Tibial artery (tissue), 4 donors: ENCODE data around the gene INS.
"Not testable (repeated sequence)": the region's sequence is repeated elsewhere in the genome, so short reads cannot be mapped to it uniquely, and the experiment has no call there.

Experiments
- DNase-seq, 2 donors: peaks; one replicate each; pipeline ENCODE4 v3.0.0-alpha.2; 2019
- H3K27ac ChIP-seq, 2 donors: fragments of 200-600 bp; sonication (generic) in 1 of 2; 1 replicate in 1 of 2; 2 replicates in 1 of 2; pipeline ENCODE4 v1.5.1; 2018 to 2019; ENCODE audit warnings: mild to moderate bottlenecking in 1 of 2
- H3K27me3 ChIP-seq, 2 donors: fragments of 200-600 bp; sonication (generic) in 1 of 2; one replicate each; pipeline versions ENCODE4 v1.5.1 to v1.6.0; 2016 to 2019
- H3K36me3 ChIP-seq, 3 donors: fragments of 200-600 bp; sonication (generic) in 2 of 3; one replicate each; pipeline ENCODE4 v1.5.1; 2016 to 2019; ENCODE audit warnings: mild to moderate bottlenecking in 2 of 3
- H3K4me1 ChIP-seq, 4 donors: fragments of 200-600 bp; sonication (generic) in 2 of 4; 1 replicate in 3 of 4; 2 replicates in 1 of 4; pipeline ENCODE4 v1.5.1; 2016 to 2019
- H3K4me3 ChIP-seq, 2 donors: fragments of 200-600 bp; sonication (generic) in 1 of 2; 1 replicate in 1 of 2; 2 replicates in 1 of 2; pipeline ENCODE4 v1.5.1; 2018 to 2019; ENCODE audit warnings: mild to moderate bottlenecking in 2 of 2
- H3K9me3 ChIP-seq, 3 donors: fragments of 200-600 bp; sonication (generic) in 1 of 3; one replicate each; pipeline ENCODE4 v1.5.1; 2016 to 2019
- CTCF ChIP-seq, 2 experiments: fragments of 200-600 bp in 1 of 2; fragments of 450-650 bp in 1 of 2; IDR thresholded peaks; one replicate each; pipeline ENCODE4 v1.5.1; 2017 to 2019; ENCODE audit warnings: antibody characterized with exemption in 2 of 2, mild to moderate bottlenecking in 1 of 2, moderate library complexity in 1 of 2
- intact Hi-C: fragments of 100-400 bp; cut with DNase I; formaldehyde crosslinking; loops from one replicate; pipeline ENCODE4 v1.15.0; 2023; ENCODE audit warnings: low total_unique reads

Gene INS

DNA sequence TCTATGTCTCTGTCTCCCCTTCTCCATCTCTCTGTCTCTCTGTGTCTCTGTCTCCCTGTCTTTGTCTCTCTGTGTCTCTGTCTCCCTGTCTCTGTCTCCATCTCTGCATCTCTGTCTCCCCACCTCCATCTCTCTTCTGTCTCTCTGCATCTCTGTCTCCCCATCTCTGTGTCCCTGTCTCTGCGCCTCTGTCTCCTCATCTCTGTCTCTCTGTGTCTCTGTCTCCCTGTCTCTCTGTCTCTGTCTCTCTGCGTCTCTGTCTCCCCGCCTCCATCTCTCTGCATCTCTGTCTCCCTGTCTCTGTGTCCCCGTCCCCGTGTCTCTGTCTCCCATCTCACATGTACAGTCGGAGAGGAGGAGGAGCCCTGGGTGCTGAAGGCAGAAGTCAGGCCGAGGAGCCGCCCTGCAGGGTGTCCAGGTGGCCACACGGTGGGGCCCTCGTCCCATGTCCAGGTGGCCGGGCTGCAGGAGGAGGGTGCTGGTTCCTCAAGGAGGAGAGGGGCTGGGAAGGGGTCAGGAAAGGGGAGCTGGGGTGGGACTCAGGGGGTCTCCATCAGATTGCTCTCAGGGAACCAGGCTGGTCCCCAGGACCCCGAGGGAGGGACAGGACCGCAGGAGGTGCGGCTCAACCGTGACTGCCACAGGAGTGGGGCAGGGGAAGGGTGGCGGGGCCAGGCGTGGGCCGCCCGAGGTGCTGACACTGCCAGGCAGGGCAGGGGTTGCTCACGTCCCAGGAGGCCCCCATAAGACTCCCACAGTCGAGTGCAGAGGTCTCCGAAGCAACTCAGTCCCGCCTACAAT is 36.2 kb upstream of the INS start:
- Histone ChIP-seq H3K4me1 (no peaks in the 10 kb centered on the region), H3K36me3 (no peaks in the 10 kb centered on the region), H3K27ac (no peak overlapping the region), H3K9me3 (no peaks in the 10 kb centered on the region), H3K27me3 (peaks cover 0 to 39% of the 10 kb centered on the region in 2 donors), H3K4me3 (no peak overlapping the region)
- TF ChIP-seq CTCF (IDR thresholded peaks at IDR 0.05), result peak; percentile 68 to 69
- intact Hi-C loops, result no loop called here
- DNase-seq, result peak in 1 of 2 donors; percentile 64

DNA sequence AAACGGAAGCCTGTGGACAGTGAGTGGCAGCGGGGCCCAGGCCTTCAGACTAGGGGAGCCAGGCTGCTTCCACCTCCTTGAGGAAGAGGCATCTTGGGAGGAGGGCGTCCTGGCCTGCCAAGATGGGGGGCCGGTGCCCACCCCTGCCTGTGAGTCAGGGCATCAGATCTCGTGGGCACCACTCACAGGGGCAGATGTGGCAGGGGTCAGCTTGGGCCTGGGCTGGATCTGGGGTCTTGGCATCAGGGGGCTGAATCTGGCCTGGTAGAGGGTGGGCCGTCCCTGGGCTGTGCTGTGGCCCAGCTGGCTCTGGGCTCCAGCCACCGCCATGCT is 34.7 kb upstream of the INS start:
- H3K27me3 ChIP-seq, result peaks cover 0 to 52% of the 10 kb centered on the region in 2 donors
- no peak for TF ChIP-seq CTCF (IDR thresholded peaks at IDR 0.05)
- H3K27ac ChIP-seq, result no peak overlapping the region
- intact Hi-C loops, result loop anchor here (2.0 kb wide), 1 partner anchor 225 kb away; no protein-coding TSS in a partner anchor
- no peak for DNase-seq
- no peaks in the 10 kb centered on the region for H3K4me1 ChIP-seq
- H3K4me3 ChIP-seq, result no peak overlapping the region
- H3K9me3 ChIP-seq, result no peaks in the 10 kb centered on the region
- H3K36me3 ChIP-seq, result no peaks in the 10 kb centered on the region

DNA sequence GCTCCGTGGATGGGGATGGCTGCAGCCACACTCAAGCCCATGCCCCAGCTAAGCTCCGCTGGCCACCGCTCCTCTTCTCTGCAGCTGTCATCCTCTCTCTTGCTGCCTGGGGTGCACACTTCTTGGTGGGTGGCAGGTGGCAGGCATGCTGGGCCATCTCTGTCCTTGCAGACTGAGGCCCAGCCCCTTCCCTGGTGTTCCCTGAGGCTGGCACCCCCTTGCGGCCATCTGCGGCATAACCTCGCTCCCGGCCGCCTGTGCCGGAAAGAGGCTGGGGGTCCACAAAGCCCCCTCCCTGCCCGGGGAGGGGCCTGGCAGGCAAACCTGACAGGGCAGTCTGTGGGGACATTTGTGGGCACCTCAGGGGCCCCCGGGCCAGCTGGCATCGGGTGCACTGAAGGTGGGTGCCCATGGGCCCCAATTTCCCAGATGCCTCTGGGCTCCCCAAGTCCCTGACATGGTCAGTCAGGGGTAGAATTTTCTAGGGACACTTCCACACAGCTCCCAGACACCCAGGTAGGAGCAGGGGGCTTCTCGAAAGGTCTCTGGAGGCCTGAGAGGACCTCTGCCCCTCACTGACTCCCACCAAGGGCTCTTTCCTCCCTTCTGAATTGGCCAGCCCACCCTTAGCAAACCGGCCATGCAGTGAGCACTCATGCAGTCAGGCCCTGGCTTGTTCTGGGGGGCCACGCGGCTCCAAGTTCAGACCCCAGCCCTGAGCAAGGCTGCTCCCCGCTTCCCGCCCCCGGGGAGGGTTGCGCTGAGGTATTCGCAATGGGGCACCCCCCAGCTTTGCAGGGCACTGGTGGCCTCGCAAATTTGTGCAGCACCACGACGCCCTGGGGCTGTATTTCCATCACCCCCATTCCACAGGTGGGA is 34.1 kb upstream of the INS start:
- no peak overlapping the region for H3K4me3 ChIP-seq
- intact Hi-C loops, result loop anchor here (2.0 kb wide), 1 partner anchor 226 kb away; no protein-coding TSS in a partner anchor
- peaks cover 0 to 58% of the 10 kb centered on the region in 2 donors for H3K27me3 ChIP-seq
- peak; percentile 53 to 68 for TF ChIP-seq CTCF (IDR thresholded peaks at IDR 0.05)
- H3K9me3 ChIP-seq, result no peaks in the 10 kb centered on the region
- no peak overlapping the region for H3K27ac ChIP-seq
- H3K36me3 ChIP-seq, result no peaks in the 10 kb centered on the region
- DNase-seq, result no peak
- H3K4me1 ChIP-seq, result no peaks in the 10 kb centered on the region

DNA sequence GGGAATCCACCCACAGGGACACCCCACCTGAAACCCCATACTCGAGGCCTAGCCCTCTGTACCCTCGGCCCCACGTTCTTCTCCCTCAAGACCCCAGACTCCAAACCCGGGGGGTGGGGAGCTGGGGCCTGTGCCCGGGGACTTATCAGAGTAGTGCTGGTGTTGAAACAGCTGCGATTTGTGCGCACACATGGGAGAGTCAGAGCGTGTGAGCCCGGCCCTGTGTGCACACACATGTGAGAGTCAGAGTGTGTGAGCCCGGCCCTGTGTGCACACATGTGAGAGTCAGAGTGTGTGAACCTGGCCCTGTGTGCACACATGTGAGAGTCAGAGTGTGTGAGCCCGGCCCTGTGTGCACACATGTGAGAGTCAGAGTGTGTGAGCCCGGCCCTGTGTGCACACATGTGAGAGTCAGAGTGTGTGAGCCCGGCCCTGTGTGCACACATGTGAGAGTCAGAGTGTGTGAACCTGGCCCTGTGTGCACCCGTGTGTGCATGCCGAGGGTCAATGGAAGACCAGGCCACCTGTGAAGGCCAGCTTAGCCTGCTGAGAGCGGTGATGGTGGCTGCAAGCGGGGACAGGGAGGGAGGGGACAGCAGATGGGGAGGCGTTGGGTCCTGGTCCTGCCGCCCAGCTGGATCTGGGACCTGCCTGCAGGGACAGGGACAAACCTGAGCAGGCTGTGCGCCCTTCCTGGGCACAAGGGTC is 33.0 kb upstream of the INS start:
- intact Hi-C loops, result loop anchor here (2.0 kb wide), 1 partner anchor 227 kb away; no protein-coding TSS in a partner anchor
- peaks cover 0 to 67% of the 10 kb centered on the region in 2 donors for H3K27me3 ChIP-seq
- H3K36me3 ChIP-seq, H3K9me3 ChIP-seq, H3K4me1 ChIP-seq, H3K27ac ChIP-seq, H3K4me3 ChIP-seq, DNase-seq: not testable (repeated sequence)

DNA sequence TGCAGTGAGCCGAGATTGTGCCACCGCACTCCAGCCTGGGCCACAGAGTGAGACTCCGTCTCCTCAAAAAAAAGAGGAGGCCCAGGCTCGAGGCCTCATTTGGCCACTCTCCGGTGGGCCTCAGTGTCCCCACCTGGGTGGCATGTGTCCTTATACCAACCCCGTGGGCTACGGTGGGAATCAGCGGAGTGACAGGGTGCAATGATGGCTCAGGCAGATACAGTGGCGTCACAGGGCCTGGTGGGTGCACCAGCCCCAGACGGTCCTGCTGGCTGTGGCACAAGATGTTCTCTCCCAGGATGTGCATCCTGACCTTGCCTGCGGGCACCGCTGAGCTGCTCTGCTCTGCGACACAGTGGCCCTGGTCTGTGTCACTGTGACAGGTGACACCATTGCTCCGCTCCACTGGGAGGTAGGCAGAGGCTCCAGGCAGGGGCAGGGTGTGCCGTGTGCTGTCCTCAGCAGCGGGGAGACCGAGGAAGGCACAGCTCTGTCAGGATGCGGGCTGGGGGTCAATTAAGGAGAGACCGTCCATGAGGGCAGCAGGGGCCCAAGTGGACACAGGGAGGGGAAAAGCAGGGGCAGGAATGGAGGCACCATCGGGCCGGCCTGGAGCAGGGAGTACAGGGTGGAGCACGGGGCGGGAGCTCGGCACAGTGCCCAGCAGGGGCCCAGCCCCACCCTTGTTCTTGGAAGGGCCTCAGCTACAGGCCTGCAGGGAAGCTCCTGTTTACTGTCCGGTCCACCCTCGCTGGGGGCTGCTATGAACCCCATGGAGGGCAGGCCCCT is 32.3 kb upstream of the INS start:
- Histone ChIP-seq H3K27me3 (peaks cover 0 to 72% of the 10 kb centered on the region in 2 donors), H3K4me3 (no peak overlapping the region), H3K4me1 (no peaks in the 10 kb centered on the region), H3K27ac (no peak overlapping the region), H3K36me3 (no peaks in the 10 kb centered on the region), H3K9me3 (no peaks in the 10 kb centered on the region)
- intact Hi-C loops, result no loop called here
- no peak for DNase-seq
- TF ChIP-seq CTCF (IDR thresholded peaks at IDR 0.05), result no peak
